ENCODE results near the gene HOXD12.

The HOXD12 gene

DNA sequence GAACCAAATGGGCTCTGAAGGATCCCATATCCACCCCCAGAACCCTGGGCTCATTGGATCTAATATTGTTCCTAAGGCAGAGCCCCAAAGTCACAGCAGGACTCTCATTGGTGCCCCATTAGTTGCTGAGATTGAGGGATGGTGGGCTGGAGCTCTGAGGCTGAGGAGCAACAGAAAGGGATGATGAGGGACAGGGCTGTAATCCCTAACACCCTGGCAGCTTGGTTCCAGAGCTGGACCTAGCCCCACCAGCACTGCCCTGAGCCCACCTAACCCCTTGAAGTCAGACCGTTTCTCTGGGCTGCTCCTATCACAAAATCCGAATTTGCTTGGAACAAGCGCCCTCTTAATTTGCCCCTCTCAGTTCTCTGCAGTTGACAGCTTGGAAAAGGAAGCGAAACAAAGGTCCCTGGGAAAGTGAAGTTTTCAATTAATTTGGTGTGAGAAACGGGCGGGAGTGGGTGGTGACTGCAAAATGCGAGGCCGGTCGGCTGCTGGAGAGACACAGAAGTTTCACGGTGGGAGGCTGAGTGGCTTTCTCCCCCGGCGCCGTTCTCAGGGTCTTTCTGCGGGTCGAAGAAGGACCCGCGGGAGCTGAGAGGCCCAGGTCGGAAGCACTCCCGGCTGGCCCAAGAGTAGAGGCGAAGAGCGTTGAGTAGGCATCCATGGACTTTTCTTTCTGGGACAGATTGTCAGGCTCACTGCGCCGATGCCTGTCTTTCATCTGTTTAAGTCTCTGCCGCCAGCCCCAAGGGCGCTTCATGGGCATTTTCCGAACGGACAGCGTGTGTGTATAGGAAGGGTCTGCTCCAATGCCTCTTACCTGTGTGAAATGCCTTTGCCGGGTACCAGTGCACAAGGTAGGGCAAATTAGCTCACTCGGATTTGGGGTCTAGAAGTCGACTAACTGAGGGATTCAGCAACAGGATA is 8.0 kb upstream of the HOXD12 start:
- H3K4me3 ChIP-seq (ENCODE audit: low read depth, low read length), result no peak overlapping the region
- DNase-seq (ENCODE audit: low read depth), result no peak

DNA sequence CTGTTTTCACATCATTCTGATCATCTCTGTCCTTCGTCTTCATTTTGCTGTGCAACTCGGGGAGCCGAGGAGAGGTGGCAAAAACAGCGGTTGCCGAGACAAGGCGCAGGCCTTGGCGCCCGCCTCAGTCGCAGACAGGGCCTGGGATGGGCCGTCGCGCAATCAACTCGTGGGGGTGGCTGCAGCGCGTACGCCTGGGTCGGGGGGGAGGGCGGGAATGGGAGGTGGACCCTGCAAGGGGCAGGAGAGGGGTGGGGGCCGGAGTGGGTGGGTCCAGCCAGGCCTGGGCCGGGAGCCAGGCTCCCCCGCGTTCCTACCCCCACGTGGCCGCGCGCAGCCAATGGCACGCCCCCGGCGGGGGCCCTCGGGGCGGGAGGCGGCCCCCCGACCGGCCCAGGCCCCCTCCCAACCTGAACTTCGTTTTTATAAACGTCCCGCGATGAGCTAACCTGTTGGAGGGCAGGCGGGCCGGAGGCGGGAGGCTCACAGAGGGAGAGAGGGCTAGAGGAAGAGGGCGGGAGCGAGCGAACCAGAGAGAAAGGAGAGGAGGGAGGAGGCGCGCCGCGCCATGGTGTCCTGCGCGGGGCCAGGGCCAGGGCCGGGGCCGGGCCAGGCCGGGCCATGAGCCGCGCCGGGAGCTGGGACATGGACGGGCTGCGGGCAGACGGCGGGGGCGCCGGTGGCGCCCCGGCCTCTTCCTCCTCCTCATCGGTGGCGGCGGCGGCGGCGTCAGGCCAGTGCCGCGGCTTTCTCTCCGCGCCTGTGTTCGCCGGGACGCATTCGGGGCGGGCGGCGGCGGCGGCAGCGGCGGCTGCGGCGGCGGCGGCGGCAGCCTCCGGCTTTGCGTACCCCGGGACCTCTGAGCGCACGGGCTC is 7.1 kb upstream of the HOXD12 start, which contains the start of gene HOXD13:
Gene HOXD13, plus strand, starts transcription at position 452 of the 875 bp plus-strand sequence. Its CDS starts 170 bp downstream, at position 622.
- DNase-seq (ENCODE audit: low read depth), result no peak
- H3K4me3 ChIP-seq (ENCODE audit: low read depth, low read length), result peak within 1 kb of the TSS; percentile 8

DNA sequence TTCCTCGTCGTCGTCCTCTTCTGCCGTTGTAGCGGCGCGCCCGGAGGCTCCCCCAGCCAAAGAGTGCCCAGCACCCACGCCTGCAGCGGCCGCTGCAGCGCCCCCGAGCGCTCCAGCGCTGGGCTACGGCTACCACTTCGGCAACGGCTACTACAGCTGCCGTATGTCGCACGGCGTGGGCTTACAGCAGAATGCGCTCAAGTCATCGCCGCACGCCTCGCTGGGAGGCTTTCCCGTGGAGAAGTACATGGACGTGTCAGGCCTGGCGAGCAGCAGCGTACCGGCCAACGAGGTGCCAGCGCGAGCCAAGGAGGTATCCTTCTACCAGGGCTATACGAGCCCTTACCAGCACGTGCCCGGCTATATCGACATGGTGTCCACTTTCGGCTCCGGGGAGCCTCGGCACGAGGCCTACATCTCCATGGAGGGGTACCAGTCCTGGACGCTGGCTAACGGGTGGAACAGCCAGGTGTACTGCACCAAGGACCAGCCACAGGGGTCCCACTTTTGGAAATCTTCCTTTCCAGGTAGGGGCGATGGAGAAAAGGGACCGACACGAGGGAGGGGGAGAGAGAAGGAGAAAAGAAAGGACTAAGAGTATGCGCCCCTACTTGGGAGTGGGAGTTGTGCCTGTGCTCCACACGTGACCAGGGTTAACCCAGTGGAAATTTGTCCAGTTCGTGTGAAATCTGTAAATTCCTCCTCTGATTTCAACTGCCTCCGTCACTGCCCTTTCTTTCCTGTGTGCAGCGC is 6.3 kb upstream of the HOXD12 start:
- peak overlapping the region; percentile 8 for H3K4me3 ChIP-seq (ENCODE audit: low read depth, low read length)
- no peak for DNase-seq (ENCODE audit: low read depth)

DNA sequence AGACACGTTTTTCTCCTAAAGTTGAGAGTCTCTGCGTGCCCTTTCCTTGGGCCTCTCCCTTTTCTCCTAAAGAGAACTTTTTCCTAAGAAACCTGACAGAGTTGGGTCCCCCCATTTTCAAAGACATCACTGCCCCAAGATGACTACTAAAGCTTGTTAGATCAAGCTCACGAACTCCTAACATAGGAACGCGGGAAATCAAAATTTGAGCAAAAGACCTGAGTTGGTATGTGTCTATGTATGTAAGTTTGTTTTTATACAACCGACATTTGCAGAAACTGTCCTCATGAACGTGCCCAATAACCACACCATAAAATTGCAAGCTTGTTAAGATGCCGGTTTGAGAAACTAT is 5.7 kb upstream of the HOXD12 start:
- DNase-seq (ENCODE audit: low read depth), result no peak

DNA sequence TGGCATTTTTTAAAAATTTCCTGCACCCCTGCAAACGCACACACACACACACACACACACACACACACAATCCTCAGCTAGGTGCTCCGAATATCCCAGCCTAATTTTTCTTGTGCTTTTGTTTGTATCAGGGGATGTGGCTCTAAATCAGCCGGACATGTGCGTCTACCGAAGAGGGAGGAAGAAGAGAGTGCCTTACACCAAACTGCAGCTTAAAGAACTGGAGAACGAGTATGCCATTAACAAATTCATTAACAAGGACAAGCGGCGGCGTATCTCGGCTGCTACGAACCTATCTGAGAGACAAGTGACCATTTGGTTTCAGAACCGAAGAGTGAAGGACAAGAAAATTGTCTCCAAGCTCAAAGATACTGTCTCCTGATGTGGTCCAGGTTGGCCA is 5.2 kb upstream of the HOXD12 start:
- no peak for DNase-seq (ENCODE audit: low read depth)
- H3K4me3 ChIP-seq (ENCODE audit: low read depth, low read length), result no peak overlapping the region

More for the DNA sequence above, 5.7 kb upstream of the HOXD12 start:
- H3K4me3 ChIP-seq (ENCODE audit: low read depth, low read length), result no peak overlapping the region

DNA sequence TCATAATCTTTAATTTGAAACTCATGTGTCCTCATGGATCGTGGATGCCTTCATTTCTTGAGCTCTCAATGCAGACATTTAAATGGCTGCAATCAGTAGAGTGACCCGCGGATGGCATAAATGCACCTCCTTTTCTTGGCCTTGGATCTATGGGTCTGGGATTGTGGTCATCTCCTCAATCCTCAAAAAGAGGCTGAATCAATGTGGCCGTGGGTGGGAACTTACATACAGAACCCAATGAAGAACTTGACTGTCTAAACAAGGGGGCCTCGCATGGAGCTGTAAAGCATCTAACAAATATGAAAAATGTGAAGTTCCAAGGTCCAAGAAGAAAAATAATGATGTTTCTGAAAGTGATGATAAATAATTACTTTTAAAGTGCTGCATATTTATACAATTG is 4.2 kb upstream of the HOXD12 start:
- no peak for DNase-seq (ENCODE audit: low read depth)
- H3K4me3 ChIP-seq (ENCODE audit: low read depth, low read length), result no peak overlapping the region

DNA sequence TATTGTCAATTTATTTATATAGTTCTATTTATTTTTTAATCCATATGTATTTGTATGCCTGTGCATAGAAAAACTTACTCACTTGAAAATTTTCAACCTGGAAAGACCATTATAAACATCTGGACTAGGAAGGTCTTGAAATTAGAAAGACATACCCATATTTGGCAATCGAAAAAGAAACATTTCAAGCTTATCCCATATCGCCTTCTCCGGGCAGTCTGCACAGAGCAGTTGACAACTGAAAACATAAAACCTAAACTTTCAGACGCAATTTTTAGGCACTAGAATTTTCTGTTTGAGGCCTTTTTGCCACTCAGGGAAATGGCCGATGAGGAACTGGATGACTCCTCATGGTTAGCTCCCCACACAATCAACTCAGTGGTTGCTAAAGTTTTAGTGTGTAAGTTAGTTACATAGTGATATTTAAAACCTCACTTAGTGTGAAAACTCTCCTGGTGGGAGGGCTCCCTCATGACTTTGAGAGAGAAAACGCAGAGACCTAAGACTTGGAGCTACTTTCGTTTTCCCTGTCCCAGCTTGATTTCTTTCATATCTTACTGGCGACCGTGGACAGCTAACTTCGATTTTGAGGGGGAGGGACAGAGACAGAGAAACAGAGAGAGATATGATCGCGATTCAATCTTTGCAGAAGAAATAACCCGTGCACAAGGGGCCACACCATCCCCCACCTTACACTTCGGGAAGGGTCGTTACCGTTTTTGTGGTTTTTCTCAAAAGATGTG is 3.2 kb upstream of the HOXD12 start:
- no peak for DNase-seq (ENCODE audit: low read depth)
- peak overlapping the region; percentile 22 for H3K4me3 ChIP-seq (ENCODE audit: low read depth, low read length)

DNA sequence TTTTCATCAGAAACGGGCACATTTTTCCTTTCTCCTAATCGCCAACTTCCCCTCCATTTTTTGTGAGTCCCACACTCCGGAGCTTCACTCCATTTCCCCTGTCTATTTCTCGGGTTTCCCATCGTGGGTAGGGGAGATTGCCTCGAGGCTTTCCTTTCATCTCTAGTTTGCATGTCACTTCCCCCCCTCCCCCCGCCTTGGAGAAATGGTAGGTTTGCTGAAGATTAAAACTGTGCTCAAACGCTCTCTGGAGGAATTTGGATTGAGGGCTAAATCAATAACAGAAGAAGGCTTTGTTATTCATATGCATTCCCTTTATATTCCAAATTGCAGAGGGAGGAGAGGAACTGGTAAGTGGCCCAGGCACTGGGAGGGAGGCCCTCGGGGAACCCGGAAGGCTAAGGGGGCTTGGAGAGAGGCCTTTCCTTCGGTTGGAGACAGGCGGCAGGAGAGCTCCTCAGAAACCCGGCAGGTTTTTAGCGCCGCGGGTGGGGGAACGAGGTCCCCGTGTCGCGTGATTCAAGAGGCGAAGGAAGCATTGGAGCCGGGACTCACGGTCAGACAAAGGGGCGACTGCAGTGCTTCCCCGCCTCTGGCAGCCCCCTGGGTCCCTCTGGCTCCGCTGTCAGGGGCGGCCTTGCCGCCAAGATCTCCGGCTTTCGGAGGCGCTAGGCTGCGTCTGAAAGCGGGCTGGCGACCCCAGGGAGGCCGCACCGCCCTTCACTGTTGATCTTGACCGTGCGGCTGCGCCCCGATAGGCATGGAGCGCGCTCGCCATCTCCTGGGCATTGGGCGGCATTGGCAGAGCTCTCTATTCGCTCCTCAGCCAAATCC is 2.4 kb upstream of the HOXD12 start:
- DNase-seq (ENCODE audit: low read depth), result no peak
- peak overlapping the region; percentile 33 for H3K4me3 ChIP-seq (ENCODE audit: low read depth, low read length)

DNA sequence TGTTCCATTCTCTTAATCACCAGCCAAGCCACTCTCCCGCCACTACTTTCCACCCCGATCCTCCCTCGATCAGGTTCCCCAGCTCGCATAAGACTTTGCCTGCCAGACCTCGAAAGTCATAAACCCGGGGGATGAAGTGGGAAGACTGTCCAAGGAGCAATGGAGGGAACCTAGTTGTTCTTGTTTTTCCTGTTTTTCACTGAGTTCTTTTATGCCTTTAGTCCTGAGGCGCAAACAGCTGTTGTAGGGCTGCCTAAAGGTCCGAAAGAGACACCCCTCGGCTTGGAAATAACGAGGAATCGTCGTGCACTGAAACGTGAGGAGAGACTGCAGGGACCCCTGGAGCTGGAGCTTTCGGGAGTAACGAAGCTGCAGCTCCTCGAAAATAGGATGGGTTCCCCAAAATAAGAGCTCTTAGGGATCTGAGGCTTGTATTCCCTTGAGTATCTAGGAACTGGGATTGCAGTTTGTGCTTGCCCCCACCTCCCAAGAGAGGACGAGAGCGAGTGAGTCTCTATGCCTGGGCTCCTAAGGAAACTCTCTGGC is 1.7 kb upstream of the HOXD12 start:
- H3K4me3 ChIP-seq (ENCODE audit: low read depth, low read length), result no peak overlapping the region
- no peak for DNase-seq (ENCODE audit: low read depth)

DNA sequence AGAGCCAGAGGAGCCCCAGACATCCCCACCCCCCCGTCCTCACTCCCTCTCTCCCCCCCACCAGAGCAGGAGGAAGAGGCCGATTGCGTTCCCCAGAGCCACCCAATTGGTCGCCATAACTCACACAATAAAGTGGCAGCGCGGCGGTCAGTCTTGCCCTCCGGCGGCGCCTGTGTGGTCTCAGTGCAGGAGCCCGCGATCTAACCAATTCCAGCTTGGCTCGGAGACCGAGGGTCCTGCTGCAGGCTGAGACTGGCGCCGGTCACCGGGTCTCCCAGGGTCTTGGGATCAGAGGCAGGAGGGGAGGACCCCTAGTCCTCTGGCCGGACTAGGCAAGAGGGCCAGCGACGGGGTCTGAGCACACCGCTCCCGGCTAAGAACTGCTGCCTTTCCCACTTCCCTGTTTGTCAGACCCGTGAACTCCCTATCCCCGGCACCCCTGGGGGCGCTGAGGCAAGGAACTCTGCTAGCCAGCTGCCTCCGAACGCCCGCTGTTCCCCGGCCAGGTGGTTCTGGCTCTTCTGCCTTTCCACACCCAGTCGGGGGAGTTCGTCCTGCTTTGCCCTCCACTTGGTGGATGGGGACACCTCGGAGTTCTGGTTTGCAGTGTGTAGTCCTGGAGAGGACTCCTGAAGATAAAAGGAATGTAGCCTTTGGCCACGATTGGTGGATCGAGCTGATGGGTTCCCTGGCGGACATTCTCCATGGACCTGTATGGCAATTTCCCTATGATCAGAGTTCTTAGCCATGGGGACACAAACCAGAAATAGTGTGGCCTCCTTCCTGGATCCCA is 1.0 kb upstream of the HOXD12 start:
- H3K4me3 ChIP-seq (ENCODE audit: low read depth, low read length), result no peak overlapping the region
- DNase-seq (ENCODE audit: low read depth), result no peak

DNA sequence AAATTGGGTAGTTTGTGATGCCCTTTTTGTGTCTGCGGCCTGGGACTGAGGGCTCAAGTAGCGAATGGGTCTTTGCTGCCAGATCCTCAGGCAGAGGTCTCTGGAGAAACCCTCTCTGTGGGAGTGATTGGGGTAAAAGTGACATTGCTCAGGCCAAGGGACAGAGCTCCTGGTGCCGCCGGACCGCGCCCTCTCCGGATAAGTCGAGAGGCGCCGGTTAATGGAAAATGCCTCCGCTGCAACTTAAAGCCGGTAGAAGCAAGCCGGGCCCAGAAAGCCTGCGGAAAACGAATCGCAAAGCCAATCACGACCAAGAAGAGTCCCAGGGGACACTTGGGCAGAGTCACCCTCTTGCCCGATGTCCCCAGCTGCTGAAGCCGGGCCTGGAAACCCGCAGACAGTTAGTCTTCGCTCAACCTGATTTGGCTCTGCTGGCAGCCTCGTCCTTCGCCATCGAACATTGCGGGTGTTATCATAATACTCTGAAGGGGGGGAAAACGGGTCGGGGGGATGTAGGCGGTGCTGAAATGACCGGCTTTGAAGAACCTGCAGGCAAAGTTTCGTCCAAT is 352 bp upstream of the HOXD12 start:
- no peak overlapping the region for H3K4me3 ChIP-seq (ENCODE audit: low read depth, low read length)
- no peak for DNase-seq (ENCODE audit: low read depth)

DNA sequence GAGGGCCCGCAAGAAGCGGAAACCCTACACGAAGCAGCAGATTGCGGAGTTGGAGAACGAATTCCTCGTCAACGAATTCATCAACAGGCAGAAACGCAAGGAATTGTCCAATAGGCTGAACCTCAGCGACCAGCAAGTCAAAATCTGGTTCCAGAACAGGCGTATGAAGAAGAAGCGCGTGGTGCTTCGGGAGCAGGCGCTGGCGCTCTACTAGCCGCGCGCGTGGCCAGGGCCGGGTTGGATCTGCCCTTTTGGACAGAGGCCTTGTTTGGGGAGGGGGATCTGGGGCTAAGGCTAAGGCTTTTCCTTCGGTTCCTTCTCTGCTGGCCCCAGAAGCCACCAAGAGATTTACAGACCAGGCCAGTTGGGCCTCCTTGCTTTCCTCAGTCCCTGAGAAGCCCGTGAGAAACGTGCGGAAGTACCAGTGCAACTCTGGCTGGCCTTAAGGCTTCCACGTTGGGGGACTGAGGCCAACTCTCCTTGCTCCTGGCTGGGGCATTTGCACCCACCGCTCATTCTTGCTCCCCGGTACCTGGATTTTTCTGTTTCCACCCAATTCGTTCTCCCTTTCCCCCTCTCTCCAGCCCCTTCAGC is 1.0 kb downstream of the HOXD12 start:
- no peak overlapping the region for H3K4me3 ChIP-seq (ENCODE audit: low read depth, low read length)
- no peak for DNase-seq (ENCODE audit: low read depth)

DNA sequence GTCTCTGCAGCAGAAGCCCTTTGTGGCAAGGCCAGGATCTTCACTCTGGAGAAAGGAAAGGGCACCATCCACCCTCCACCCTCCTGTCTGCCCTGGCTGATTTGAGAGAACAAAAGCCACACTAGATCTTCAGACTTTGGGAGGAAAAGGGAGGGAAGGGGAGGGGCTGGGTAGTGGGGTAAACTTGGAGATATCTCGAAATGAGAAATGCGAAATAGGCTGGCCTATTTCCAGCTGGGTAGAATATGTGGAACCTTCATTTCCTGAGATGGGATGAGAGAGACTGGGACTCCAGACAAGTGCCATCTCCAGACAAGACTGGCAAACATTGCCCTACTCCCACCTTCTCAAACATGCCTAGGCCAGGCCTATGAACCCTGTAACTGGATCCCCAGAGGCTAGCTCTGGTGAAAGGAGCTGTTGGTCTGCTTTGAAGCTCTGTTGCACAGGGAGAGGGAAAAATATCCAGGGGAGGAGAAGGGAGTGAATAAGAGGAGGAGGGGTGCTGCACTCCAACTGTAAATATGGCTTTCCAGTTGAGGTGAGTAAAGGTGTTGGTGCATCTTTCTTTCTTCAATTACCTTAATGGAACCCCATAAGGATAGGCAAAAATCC is 1.7 kb downstream of the HOXD12 start:
- DNase-seq (ENCODE audit: low read depth), result no peak
- no peak overlapping the region for H3K4me3 ChIP-seq (ENCODE audit: low read depth, low read length)

DNA sequence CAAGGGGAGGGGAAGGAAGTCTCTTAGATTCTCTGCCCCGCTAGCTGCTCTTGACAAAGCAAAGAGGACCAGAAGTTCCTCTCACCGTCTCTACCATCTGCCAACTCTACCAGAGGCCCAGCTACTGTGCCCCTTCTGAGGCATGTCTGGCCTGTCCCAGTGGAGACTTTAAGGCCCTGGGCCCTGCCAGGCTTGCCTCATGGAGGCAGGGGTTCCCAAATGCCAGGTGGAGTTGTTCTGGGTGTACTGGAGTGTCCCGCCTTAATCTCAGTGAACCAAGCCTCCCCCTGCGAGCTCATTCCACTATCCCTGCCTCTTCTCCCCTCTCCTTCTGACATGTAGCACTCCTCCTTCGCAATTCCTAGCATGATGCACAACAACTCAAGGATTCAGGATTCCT is 2.2 kb downstream of the HOXD12 start:
- DNase-seq (ENCODE audit: low read depth), result no peak
- no peak overlapping the region for H3K4me3 ChIP-seq (ENCODE audit: low read depth, low read length)

DNA sequence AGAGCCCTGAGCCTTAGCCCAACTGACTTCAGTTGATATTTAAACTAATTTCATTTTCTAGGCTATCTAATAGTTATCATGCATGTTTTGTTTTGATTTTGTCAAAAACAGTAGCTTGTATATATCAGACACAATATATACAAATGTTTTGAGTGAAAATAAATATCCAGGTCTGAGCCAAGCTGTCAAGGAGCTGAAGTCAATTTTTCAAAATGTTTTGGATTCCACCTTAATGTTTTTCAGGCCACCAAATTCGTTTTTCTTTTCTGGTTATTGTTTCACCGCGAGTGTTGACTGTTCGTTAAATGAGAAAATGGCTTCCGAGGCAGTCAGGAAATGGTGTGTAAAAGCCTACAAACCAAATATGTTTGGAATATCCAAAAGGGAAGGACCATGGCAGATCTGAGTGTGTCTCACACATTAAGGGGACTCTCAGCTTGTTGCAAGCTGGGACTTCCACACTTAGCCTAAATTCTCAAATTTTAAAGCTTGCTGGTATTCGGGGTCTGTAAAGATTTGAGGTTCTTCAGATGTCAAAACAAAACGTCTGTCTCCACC is 2.8 kb downstream of the HOXD12 start:
- no peak overlapping the region for H3K4me3 ChIP-seq (ENCODE audit: low read depth, low read length)
- no peak for DNase-seq (ENCODE audit: low read depth)

DNA sequence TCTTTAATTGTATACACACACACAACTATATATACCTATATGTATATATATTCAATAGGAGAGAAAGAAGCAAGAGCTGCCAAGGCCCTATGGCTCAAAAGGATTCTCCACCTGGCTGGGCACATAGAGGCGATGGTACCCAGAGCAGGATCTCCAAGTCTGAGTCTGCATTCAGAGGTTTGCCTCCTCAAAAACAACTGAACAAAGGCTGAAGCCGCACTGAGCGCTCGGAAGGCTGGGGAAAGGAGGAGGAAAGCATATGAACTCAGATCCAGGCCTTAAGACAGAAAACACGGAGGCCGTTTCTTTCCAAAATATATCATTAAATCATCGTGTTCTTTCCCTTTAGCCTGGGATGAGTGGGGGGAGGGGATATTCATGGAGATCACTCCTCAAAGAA is 3.6 kb downstream of the HOXD12 start:
- no peak overlapping the region for H3K4me3 ChIP-seq (ENCODE audit: low read depth, low read length)
- no peak for DNase-seq (ENCODE audit: low read depth)
